Measurements from ENCODE around the gene SDK2.

The SDK2 gene

GRCh38 chr17:73467651-73468050 lies 176.6 kb downstream of the SDK2 start:
- H3K4me3 ChIP-seq (ENCODE audit: low read length) = no peak overlapping the region
- TF ChIP-seq, protein P1, sequence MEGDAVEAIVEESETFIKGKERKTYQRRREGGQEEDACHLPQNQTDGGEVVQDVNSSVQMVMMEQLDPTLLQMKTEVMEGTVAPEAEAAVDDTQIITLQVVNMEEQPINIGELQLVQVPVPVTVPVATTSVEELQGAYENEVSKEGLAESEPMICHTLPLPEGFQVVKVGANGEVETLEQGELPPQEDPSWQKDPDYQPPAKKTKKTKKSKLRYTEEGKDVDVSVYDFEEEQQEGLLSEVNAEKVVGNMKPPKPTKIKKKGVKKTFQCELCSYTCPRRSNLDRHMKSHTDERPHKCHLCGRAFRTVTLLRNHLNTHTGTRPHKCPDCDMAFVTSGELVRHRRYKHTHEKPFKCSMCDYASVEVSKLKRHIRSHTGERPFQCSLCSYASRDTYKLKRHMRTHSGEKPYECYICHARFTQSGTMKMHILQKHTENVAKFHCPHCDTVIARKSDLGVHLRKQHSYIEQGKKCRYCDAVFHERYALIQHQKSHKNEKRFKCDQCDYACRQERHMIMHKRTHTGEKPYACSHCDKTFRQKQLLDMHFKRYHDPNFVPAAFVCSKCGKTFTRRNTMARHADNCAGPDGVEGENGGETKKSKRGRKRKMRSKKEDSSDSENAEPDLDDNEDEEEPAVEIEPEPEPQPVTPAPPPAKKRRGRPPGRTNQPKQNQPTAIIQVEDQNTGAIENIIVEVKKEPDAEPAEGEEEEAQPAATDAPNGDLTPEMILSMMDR (IDR thresholded peaks at IDR 0.05; ENCODE audit: insufficient read depth, low read depth, low read length, missing control alignments) = no peak

GRCh38 chr17:73466704-73467433 lies 177.4 kb downstream of the SDK2 start:
- TF ChIP-seq, protein P1 (IDR thresholded peaks at IDR 0.05; ENCODE audit: insufficient read depth, low read depth, low read length, missing control alignments) = no peak
- DNase-seq (ENCODE audit: low read depth) = no peak

More at GRCh38 chr17:73467651-73468050, 176.6 kb downstream of the SDK2 start:
- no peak for DNase-seq (ENCODE audit: low read depth)

DNA sequence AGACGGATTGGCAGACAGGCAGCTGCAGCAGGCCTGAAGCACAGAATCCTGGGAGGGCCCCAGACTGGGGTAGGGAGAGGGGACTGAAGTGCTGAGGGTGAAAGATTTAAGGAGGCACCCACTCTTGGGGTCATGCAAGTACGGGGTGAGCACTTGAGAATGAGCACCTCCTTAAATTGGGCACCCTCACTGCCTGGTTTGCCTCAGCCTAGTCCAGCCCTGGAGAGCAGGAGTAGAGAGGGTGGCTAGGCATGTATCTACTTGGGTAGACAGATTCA lies 178.4 kb downstream of the SDK2 start:
- TF ChIP-seq, protein P1 (IDR thresholded peaks at IDR 0.05; ENCODE audit: insufficient read depth, low read depth, low read length, missing control alignments) = no peak

More at GRCh38 chr17:73466704-73467433, 177.4 kb downstream of the SDK2 start:
- no peak overlapping the region for H3K4me3 ChIP-seq (ENCODE audit: low read length)

DNA sequence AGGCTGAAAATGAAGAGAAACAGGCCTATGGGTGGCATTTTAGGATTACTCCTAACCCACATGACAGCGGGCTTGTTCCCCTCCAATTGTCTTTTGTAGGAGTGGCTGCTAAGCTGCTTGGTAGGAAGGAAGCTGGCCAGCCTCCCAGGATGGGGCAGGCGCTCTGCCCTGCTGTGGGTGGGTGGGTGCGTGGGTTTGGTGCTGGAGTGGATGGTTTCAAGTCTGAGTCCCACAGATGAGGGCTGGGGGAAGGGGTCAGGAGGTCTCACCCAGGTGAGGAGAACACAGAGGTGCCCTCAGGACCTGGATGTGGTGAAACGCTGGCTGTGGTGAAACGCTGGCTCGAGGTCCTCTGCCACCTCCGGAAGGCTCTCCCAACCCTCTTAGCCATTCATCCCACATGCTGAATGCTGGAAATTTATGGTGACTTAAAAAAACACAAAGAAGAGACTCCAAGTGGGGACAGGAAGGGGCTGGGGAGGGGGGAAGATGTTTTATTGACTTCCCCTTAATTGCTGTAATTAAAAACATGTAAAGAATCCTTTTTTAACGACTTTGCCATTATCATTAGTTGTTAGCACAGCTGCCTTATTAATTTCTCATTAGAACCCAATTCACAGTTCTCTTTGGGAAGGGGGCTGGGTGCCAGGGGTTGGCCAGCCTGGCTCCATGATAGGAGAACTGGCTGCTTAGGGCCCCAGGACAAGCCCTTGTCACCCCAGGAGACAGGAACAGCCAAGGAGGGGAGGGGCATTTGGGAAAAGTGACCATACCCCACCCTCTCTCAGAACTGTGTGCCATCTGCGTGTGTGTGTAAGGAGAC lies 178.9 kb downstream of the SDK2 start:
- DNase-seq (ENCODE audit: low read depth) = no peak

More for the DNA sequence above, 178.4 kb downstream of the SDK2 start:
- H3K4me3 ChIP-seq (ENCODE audit: low read length) = no peak overlapping the region
- no peak for DNase-seq (ENCODE audit: low read depth)

GRCh38 chr17:73464447-73464846 lies 179.8 kb downstream of the SDK2 start:
- no peak overlapping the region for H3K4me3 ChIP-seq (ENCODE audit: low read length)
- DNase-seq (ENCODE audit: low read depth) = no peak
- TF ChIP-seq, protein P1 (IDR thresholded peaks at IDR 0.05; ENCODE audit: insufficient read depth, low read depth, low read length, missing control alignments) = no peak

More for the DNA sequence above, 178.9 kb downstream of the SDK2 start:
- TF ChIP-seq, protein P1 (IDR thresholded peaks at IDR 0.05; ENCODE audit: insufficient read depth, low read depth, low read length, missing control alignments) = no peak
- H3K4me3 ChIP-seq (ENCODE audit: low read length) = no peak overlapping the region

DNA sequence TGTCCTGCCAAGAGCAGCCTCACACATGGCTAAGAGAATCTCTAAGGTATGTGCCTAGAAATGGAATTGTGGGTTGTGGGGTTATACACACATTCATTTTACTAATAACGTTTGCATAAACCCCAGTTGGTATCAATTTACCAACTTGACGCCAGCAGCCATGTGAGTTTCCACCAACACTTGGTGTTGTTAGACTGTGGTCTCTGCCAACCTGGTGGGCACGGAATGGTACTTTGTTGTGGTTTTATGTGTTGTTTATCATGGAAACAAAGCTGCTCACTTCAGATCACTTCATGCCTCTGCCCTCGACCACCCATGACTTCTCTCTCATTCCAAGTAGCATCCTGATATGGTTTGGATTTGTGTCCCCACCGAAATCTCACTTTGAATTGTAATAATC lies 180.4 kb downstream of the SDK2 start:
- DNase-seq (ENCODE audit: low read depth) = no peak
- no peak overlapping the region for H3K4me3 ChIP-seq (ENCODE audit: low read length)
- TF ChIP-seq, protein P1 (IDR thresholded peaks at IDR 0.05; ENCODE audit: insufficient read depth, low read depth, low read length, missing control alignments) = no peak

Data from epithelial cell of esophagus (primary cell).